HG03460 (cell line): ENCODE measurements around the gene ZNF121.
"Not testable (repeated sequence)": the region's sequence is repeated elsewhere in the genome, so short reads cannot be mapped to it uniquely, and the experiment has no call there.

Experiments
- ATAC-seq: cut with Tn5 transposase; IDR thresholded peaks from one replicate; pipeline ENCODE4 v1.9.1; 2021; ENCODE audit not compliant: unreplicated experiment

ZNF121 gene

GRCh38 chr19:9584073-9584833 is at the start of gene ZNF121:
ZNF121 (minus strand) TSS chr19:9584504; CDS start chr19:9568097, 16,407 bp downstream.
- ATAC-seq, result peak; percentile 82

GRCh38 chr19:9627856-9628255 is 43.6 kb upstream of the ZNF121 start:
- no peak for ATAC-seq

- ATAC-seq, result no peak
These were observed 38.2 kb upstream of the ZNF121 start for GRCh38 chr19:9622531-9622930.

- peak; percentile 66 for ATAC-seq
These were observed 37.1 kb upstream of the ZNF121 start, which contains the start of gene ZNF561 for GRCh38 chr19:9621156-9622037. ZNF561 (minus strand) TSS chr19:9621232; CDS start chr19:9619456, 1,776 bp downstream.

- peak; percentile 17 for ATAC-seq
These were observed 36.5 kb upstream of the ZNF121 start for GRCh38 chr19:9620842-9621155.

GRCh38 chr19:9615844-9616243 is 31.5 kb upstream of the ZNF121 start:
- no peak for ATAC-seq

GRCh38 chr19:9610484-9611113 is 26.3 kb upstream of the ZNF121 start:
- no peak for ATAC-seq

GRCh38 chr19:9608912-9609311 is 24.6 kb upstream of the ZNF121 start:
- ATAC-seq, result no peak

- no peak for ATAC-seq
These were observed 12.7 kb upstream of the ZNF121 start for GRCh38 chr19:9597027-9597426.

GRCh38 chr19:9586764-9587163 is 2.5 kb upstream of the ZNF121 start:
- ATAC-seq, result no peak

- not testable (repeated sequence) for ATAC-seq
These were observed 2.1 kb downstream of the ZNF121 start for GRCh38 chr19:9582081-9582725.

- no peak for ATAC-seq
These were observed 3.6 kb downstream of the ZNF121 start for GRCh38 chr19:9580728-9581127.

- no peak for ATAC-seq
These were observed 14.0 kb downstream of the ZNF121 start for GRCh38 chr19:9570255-9570654.

GRCh38 chr19:9566729-9567128 is 17.6 kb downstream of the ZNF121 start:
- ATAC-seq, result no peak

GRCh38 chr19:9565900-9566705 is 18.2 kb downstream of the ZNF121 start:
- no peak for ATAC-seq

- ATAC-seq, result no peak
These were observed 31.6 kb downstream of the ZNF121 start for GRCh38 chr19:9552536-9553274.

- no peak for ATAC-seq
These were observed 36.4 kb downstream of the ZNF121 start for GRCh38 chr19:9547870-9548269.

GRCh38 chr19:9541281-9541680 is 43.0 kb downstream of the ZNF121 start:
- ATAC-seq, result not testable (repeated sequence)

GRCh38 chr19:9539921-9540320 is 44.4 kb downstream of the ZNF121 start:
- not testable (repeated sequence) for ATAC-seq

GRCh38 chr19:9539201-9539600 is 45.1 kb downstream of the ZNF121 start:
- not testable (repeated sequence) for ATAC-seq
